Neutrophil (primary cell): ENCODE results near the gene ENTREP1.

Experiments used
- H3K27ac ChIP-seq: fragments of 200-600 bp; sonication (generic); 2 replicates; pipeline ENCODE4 v1.5.1; 2016; ENCODE audit warnings: mild to moderate bottlenecking, moderate library complexity
- H3K27me3 ChIP-seq: fragments of 200-600 bp; sonication (generic); 2 replicates; pipeline ENCODE4 v1.6.0; 2016; ENCODE audit warnings: mild to moderate bottlenecking
- H3K36me3 ChIP-seq: fragments of 200-600 bp; sonication (generic); 2 replicates; pipeline ENCODE4 v1.5.1; 2017
- H3K4me1 ChIP-seq, 2 experiments: fragments of 200-600 bp in 1 of 2; sonication (generic) in 1 of 2; 1 replicate in 1 of 2; 2 replicates in 1 of 2; pipeline versions ENCODE4 v1.5.1 to v1.6.1; 2013 to 2016; ENCODE audit warnings: low read depth in 1 of 2, low read length in 1 of 2, mild to moderate bottlenecking in 1 of 2, moderate library complexity in 1 of 2; ENCODE audit not compliant: control insufficient read depth in 1 of 2, insufficient read depth in 1 of 2
- H3K4me3 ChIP-seq, 2 experiments: fragments of 200-600 bp in 1 of 2; sonication (generic) in 1 of 2; 1 replicate in 1 of 2; 2 replicates in 1 of 2; pipeline ENCODE4 v1.5.1; 2013 to 2016; ENCODE audit warnings: low read depth in 1 of 2, low read length in 1 of 2, mild to moderate bottlenecking in 1 of 2, moderate library complexity in 1 of 2
- H3K9me3 ChIP-seq: fragments of 200-600 bp; sonication (generic); 2 replicates; pipeline ENCODE4 v1.5.1; 2016
- CTCF ChIP-seq: fragments of 200-600 bp; sonication (generic); IDR thresholded peaks from 2 replicates; pipeline ENCODE4 v1.5.1; 2016; ENCODE audit warnings: antibody characterized with exemption

ENTREP1 gene

GRCh38 chr9:69412741-69413150 lies 87.7 kb downstream of the ENTREP1 start:
- no peak overlapping the region for H3K4me3 ChIP-seq
- no peak for TF ChIP-seq CTCF

GRCh38 chr9:69420611-69421270 lies 95.7 kb downstream of the ENTREP1 start:
- no peak overlapping the region for H3K4me3 ChIP-seq
- H3K27me3 ChIP-seq, result peaks cover 9% of the 10 kb centered on the region
- H3K9me3 ChIP-seq, result no peaks in the 10 kb centered on the region
- H3K36me3 ChIP-seq, result no peaks in the 10 kb centered on the region
- TF ChIP-seq CTCF, result no peak
- no peaks in the 10 kb centered on the region for H3K4me1 ChIP-seq
- no peak overlapping the region for H3K27ac ChIP-seq

More at GRCh38 chr9:69412741-69413150, 87.7 kb downstream of the ENTREP1 start:
- H3K4me1 ChIP-seq, result no peaks in the 10 kb centered on the region
- no peak overlapping the region for H3K27ac ChIP-seq
- peaks cover 31% of the 10 kb centered on the region for H3K27me3 ChIP-seq
- no peaks in the 10 kb centered on the region for H3K36me3 ChIP-seq
- no peaks in the 10 kb centered on the region for H3K9me3 ChIP-seq

- Histone ChIP-seq H3K4me1 (no peaks in the 10 kb centered on the region), H3K9me3 (no peaks in the 10 kb centered on the region), H3K36me3 (no peaks in the 10 kb centered on the region), H3K27me3 (peaks cover 9% of the 10 kb centered on the region), H3K27ac (no peak overlapping the region), H3K4me3 (no peak overlapping the region)
- peak; percentile 70 for TF ChIP-seq CTCF
These were observed 97.1 kb downstream of the ENTREP1 start for GRCh38 chr9:69421908-69422801.

- no peaks in the 10 kb centered on the region for H3K4me1 ChIP-seq
- no peak overlapping the region for H3K4me3 ChIP-seq
- H3K9me3 ChIP-seq, result no peaks in the 10 kb centered on the region
- no peaks in the 10 kb centered on the region for H3K36me3 ChIP-seq
- TF ChIP-seq CTCF, result no peak
- peaks cover 15% of the 10 kb centered on the region for H3K27me3 ChIP-seq
- no peak overlapping the region for H3K27ac ChIP-seq
These were observed 100.3 kb downstream of the ENTREP1 start for GRCh38 chr9:69425136-69425801.

DNA sequence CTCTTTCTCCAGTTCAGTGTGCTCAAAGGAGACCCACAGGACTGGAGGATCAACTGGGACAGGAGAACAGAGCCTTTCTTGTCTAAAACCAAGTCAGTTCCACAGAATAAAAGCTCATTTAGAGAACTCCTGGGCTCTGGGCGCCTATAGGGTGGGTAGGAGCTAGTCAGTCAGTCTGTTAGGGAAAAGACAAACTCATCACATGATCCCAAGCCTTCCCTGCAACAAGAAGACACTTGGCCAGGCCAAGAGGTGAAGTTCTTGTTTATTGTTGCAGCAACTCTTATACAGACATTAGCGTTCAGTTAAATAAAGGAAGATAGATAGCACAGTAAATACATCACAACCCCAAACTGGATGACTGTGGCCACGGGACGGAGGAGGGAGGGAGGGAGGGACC lies 102.3 kb downstream of the ENTREP1 start:
- H3K9me3 ChIP-seq, result no peaks in the 10 kb centered on the region
- no peaks in the 10 kb centered on the region for H3K36me3 ChIP-seq
- H3K4me3 ChIP-seq, result no peak overlapping the region
- no peak overlapping the region for H3K27ac ChIP-seq
- no peaks in the 10 kb centered on the region for H3K4me1 ChIP-seq
- H3K27me3 ChIP-seq, result peaks cover 6% of the 10 kb centered on the region
- TF ChIP-seq CTCF, result no peak
